Mucosa of gallbladder (tissue), 1 donor: Measurements from ENCODE around the gene CNGA3. TPM values are rescaled to one million over a fixed set of nuclear protein-coding genes. Genes with fewer than 3 reads are reported as not detected.
A peak's percentile ranks its signal among the peaks of the same experiment; 100 is the strongest.
"Not testable (repeated sequence)": the region's sequence is repeated elsewhere in the genome, so short reads cannot be mapped to it uniquely, and the experiment has no call there.

Source experiments
- DNase-seq: peaks from one replicate; pipeline ENCODE4 v3.0.0-alpha.2; 2020; ENCODE audit warnings: low spot score
- total RNA-seq: library from RNA; stranded (reverse); gene quantifications from one replicate; pipeline ENCODE4 v1.2.1, GENCODE V29; 2021
- donor health status: DM: no; HTN: no; CAD: no.

CNGA3 gene
- not detected for total RNA-seq

- DNase-seq: no peak
Measured at GRCh38 chr2:98346311-98347236, at the start of gene CNGA3. Gene CNGA3 (plus strand): TSS chr2:98346456. CDS start chr2:98369976, 23,520 bp downstream.

GRCh38 chr2:98297817-98298682 lies 48.2 kb upstream of the CNGA3 start:
- peak; percentile 50 for DNase-seq

GRCh38 chr2:98298683-98299164 lies 47.5 kb upstream of the CNGA3 start:
- DNase-seq: no peak

GRCh38 chr2:98299211-98299905 lies 46.9 kb upstream of the CNGA3 start:
- no peak for DNase-seq

GRCh38 chr2:98300141-98300874 lies 45.9 kb upstream of the CNGA3 start:
- no peak for DNase-seq

GRCh38 chr2:98301469-98301868 lies 44.8 kb upstream of the CNGA3 start:
- DNase-seq: no peak

DNA sequence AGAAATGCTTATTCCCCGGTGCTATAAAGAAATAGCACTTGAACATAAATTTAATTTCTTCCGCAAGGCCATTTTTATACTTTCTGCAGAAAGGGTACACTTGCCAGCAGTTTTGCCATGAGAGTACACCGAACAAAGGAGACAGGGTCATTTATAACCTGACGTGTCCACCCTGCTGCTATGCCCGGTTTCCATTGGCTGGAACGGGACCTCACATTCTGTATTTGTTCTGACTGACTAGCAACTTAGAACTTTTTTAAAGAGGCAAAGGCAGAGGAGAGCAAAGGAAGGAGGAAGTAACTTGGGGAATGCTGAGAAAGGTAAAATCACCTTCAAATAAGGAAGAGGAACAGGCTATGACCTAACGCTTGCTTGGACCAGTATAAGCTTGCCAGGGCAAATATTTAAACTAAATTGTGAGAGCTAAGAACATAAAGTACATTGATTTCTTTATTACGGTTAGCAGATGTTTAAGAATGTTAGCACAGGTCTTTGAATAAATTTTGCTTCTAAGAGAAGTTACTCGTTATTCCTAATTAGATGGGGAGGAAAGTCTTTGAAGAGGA lies 39.0 kb upstream of the CNGA3 start:
- not testable (repeated sequence) for DNase-seq

GRCh38 chr2:98308068-98308467 lies 38.2 kb upstream of the CNGA3 start:
- DNase-seq: no peak

DNA sequence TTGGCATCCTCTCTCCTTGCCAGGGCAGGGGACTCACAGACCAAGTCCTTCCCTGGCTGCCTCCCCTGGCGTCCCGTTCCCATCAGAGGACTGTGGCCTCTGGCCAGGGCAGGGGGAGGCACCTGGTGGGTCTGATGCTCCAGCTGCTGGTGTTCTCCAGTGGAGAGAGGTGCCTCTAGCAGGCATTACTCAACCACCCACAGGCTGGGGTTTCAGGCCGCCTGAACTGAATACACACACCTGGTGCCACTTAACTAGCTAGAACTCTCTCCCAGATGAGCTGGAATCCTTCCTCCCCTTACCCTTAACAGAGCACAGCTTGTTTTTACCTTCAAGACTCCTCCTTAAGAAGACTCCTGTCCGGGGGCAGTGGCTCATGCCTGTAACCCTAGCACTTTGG lies 37.7 kb upstream of the CNGA3 start:
- DNase-seq: no peak

GRCh38 chr2:98309580-98309979 lies 36.7 kb upstream of the CNGA3 start:
- no peak for DNase-seq

DNA sequence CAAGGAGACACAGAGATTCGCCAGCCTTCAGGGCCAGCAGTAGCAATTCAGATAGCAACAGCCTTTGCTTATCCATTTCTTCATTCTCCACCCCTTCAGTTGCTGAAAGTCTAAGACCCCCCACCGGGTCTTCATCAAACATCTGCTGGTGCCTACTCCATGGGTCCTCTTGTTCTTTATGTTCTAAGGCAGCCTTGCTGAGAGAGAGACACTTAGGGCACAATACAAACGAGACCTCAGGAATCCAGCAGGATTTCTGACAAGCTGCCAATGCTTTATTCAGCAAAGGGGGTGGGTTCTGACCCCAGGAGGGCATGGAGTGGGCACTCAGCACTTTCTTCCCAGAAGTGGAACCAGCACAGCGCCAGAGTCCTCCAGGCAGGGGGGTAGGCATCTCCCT lies 36.2 kb upstream of the CNGA3 start:
- DNase-seq: no peak

- no peak for DNase-seq
Measured at GRCh38 chr2:98311090-98311489, 35.2 kb upstream of the CNGA3 start.

DNA sequence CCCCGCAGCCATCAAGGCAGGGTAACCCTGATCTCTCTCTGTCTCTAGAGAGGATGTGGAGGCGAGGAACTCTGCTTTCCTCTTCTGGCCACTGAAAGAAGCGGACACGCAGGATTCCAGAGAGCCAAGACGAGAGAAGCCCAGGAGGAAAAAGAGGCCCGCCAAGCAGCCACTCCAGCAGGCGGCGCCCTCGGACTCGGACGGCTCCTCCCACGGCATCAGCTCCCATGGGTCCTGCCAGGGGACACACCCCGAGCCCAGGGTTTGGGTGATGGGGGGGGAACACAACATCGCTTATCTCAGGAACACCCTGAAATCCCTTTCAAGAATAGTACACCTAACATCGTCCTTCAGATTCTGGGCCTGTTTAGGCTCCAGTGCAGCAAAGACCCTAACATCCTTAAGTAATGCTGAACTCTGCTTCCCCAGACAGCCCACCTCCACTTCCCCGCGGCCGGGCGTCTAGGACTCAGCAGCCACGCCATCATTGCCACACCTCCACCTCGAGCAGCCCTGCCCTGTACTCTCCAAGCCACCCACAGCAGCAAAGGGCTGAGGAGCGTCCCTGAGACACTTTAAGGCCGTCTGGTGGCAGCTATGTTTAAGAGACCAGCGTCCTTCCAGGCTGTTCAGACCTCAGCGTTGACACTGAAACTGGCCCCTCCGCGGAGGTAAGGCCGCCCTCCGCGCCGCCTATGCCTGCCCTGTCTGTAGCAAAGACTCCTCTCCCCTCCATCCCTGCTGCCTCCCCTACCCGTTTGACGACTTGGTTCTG lies 34.3 kb upstream of the CNGA3 start:
- no peak for DNase-seq

GRCh38 chr2:98313492-98314250 lies 32.6 kb upstream of the CNGA3 start:
- DNase-seq: no peak

- no peak for DNase-seq
Measured at GRCh38 chr2:98314251-98314650, 32.0 kb upstream of the CNGA3 start.

DNA sequence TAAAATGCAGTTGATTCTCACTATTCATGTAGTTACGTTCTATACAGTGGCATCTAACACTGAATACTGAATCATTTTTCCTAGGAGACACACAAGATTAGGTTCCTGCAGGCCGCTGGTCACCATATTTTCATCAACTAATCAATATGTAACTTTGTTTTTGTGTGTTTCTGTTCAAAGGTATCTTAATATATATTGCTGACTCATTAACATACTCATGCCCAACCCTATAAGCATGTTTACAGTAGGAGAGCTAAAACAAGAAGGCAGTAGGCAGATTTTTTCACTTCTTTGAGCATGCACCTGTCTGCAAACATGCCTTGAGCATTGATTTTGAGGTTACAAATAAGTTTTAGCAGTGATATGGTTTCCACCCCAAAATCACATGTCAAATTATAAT lies 30.3 kb upstream of the CNGA3 start:
- DNase-seq: no peak

DNA sequence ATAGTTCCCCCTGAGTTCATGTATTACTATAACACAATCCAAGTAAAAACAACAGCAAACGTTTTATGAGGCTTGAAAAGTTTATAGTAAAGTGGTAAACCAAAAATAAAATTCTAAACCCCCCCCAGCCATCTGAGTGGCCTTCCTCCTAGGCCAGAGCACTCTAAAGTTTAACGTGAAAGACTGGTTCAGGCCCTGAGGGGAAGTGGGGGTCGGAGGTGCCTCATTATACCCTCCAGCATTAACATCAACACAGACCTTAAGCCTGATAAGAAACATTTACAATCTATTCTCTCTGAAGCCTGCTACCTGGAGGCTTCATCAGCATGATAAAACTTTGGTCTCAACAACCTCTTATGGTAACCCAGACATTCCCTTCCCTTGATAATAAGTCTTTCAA lies 29.0 kb upstream of the CNGA3 start:
- DNase-seq: no peak

DNA sequence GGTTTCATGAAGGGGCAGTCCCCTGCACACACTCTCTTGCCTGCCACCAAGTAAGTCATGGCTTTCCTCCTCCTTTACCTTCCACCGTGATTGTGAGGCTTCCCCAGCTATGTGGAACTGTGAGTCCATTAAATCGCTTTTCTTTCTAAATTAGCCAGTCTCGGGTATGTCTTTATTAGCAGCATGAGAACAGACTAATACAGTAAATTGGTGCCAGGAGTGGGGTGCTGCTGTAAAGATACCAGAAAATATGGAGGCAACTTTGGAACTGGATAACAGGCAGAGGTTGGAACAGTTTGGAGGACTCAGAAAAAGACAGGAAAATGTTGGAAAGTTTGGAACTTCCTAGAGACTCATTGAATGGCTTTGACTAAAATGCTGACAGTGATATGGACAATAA lies 26.1 kb upstream of the CNGA3 start:
- DNase-seq: not testable (repeated sequence)

DNA sequence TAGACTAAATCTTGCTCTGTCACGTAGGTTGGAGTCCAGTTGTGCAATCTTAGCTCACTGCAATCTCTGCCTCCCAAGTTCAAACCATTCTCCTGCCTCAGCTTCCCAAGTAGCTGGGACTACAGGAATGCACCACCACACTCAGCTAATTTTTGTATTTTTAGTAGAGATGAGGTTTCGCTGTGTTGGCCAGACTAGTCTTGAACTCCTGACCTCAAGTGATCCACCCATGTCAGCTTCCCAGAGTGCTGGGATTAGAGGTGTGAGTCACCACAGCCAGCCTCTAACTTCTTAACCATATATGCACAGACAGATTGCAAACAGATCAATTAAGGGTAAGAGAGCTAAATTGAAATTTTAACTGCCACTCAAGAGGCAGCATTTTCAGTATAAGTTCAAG lies 22.1 kb upstream of the CNGA3 start:
- no peak for DNase-seq
